Nephron (organoid): ENCODE data around the gene POLR2J.
"Not testable (repeated sequence)": the region's sequence is repeated elsewhere in the genome, so short reads cannot be mapped to it uniquely, and the experiment has no call there.

Source experiments
- H3K27ac Mint-ChIP-seq, 3 experiments: 2 replicates each; pipeline ENCODE4 v1.8.0; 2020; ENCODE audit warnings: mixed read lengths in 3 of 3, mild to moderate bottlenecking in 2 of 3, moderate library complexity in 1 of 3
- H3K27me3 Mint-ChIP-seq: 2 replicates; pipeline ENCODE4 v1.8.0; 2021; ENCODE audit warnings: low read depth, mild to moderate bottlenecking, moderate library complexity, mixed read lengths
- H3K36me3 Mint-ChIP-seq: 2 replicates; pipeline ENCODE4 v1.8.0; 2020; ENCODE audit warnings: low read depth, mixed read lengths
- H3K4me1 Mint-ChIP-seq: 2 replicates; pipeline ENCODE4 v1.8.0; 2020; ENCODE audit warnings: mixed read lengths
- H3K4me3 Mint-ChIP-seq, 3 experiments: 2 replicates each; pipeline ENCODE4 v1.8.0; 2020; ENCODE audit warnings: mild to moderate bottlenecking in 3 of 3, mixed read lengths in 3 of 3, moderate library complexity in 2 of 3
- H3K9me3 Mint-ChIP-seq: 2 replicates; pipeline ENCODE4 v1.8.0; 2020; ENCODE audit warnings: mixed read lengths

Gene POLR2J

DNA sequence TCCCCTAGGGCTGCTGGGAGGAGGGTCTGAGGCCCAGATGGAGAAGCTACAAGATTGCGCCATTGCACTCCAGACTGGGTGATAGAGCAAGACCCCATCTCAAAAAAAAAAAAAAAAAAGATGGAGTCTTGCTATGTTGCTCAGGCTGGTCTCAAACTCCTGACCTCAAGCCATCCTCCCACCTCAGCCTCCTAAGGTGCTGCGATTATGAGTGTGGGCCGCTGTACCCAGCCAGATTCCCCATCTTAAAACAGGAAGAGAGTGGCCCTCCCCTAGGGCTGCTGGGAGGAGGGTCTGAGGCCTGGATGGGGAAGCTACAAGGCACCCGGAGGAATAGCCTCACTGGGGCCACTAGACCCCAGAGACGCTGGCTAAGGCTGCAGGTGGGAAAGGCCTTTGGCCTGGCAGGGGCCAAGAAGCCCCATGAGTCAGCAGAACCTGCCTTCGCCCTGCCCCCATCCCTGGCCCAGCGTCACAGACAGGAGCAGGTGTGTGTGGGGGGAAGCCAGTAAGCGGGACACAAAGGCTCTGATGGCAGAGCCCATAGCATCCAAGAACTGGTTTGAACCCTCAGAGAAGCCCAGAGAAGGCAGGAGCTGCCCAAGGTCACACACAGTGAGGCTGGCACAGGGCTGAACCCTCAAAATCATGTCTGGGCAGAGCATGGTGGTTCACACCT, 28.8 kb upstream of the POLR2J start:
- not testable (repeated sequence) for H3K9me3 Mint-ChIP-seq, H3K27me3 Mint-ChIP-seq, H3K36me3 Mint-ChIP-seq, H3K27ac Mint-ChIP-seq, H3K4me3 Mint-ChIP-seq, H3K4me1 Mint-ChIP-seq

DNA sequence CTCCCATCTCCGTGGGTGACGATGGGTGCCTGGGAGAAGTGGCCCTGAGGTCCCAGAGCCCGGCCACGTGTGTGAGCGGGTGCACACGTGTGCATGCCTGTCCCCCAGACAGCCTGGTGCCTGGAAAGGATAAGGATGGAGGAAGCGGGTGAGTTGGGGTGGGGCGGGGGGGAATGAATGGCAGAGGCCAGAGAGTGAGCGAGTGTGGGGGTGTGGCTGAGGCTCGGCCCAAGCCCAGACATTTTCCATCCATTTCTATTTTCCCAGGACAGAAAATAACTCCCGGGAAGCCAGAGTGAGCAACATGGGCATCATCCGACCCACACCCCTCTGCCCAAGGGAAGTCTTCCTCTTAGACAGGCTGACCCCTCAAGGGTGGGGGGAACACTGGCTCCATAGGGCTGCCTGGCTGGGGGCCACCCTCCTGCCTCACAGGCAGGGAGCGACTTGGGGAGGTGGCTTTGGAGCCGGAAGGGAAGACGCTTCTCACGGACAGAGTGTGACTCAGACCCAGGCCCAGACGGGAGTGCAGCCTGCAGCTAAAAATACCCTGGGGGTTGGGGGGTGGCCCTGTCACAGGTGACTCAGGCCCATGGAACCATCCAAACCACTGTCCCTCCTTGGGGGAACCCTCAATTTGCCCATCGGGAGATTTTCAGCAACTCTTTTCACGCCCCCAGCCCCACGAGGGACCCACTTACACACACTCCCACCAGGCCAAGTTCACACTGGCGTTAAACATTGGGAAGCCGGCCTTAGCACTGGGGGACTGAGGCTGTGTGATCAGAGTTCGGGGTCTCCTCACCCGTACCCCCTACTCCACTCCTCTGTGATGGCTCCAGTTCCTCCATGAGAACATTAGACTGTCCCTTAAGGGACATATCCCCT, 26.8 kb upstream of the POLR2J start:
- not testable (repeated sequence) for H3K36me3 Mint-ChIP-seq, H3K9me3 Mint-ChIP-seq, H3K4me1 Mint-ChIP-seq, H3K27me3 Mint-ChIP-seq, H3K27ac Mint-ChIP-seq, H3K4me3 Mint-ChIP-seq

DNA sequence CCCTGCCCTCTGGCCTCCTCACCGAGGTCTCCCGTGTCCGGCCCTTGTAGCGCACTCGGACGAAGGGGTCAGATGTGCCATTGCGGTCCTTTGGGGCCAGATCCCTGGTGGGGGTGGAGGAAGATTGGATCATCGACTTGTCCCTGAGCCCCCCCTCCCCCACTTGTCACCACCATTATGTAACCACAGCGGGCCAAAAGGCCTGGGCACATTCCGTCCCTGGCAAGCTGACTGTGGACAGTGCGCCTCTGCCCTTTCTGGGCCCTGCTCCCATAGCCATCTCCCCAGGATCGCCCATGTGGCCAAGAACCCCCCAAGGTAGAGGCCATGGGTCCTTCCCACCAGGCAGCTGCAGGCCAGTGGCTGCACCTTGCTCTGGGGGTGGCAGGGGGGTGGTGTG, 24.4 kb upstream of the POLR2J start:
- not testable (repeated sequence) for H3K4me3 Mint-ChIP-seq, H3K9me3 Mint-ChIP-seq, H3K27me3 Mint-ChIP-seq, H3K36me3 Mint-ChIP-seq, H3K4me1 Mint-ChIP-seq, H3K27ac Mint-ChIP-seq

DNA sequence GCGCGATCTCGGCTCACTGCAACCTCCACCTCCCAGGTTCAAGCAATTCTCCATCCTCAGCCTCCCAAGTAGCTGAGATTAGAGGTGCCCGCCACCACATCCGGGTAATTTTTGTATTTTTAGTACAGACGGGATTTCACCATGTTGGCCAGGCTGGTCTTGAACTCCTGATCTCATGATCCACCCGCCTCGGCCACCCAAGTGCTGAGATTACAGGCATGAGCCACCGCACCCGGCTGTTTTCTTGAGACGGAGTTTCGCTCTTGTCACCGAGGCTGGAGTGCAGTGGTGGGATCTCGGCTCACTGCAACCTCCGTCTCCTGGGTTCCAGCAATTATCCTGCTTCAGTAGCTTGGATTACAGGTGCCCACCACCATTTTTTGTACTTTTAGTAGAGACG, 19.6 kb upstream of the POLR2J start:
- not testable (repeated sequence) for H3K36me3 Mint-ChIP-seq, H3K9me3 Mint-ChIP-seq, H3K27ac Mint-ChIP-seq, H3K4me3 Mint-ChIP-seq, H3K27me3 Mint-ChIP-seq, H3K4me1 Mint-ChIP-seq

GRCh38 chr7:102497308-102497707, 18.6 kb upstream of the POLR2J start:
- H3K36me3 Mint-ChIP-seq, H3K27me3 Mint-ChIP-seq, H3K9me3 Mint-ChIP-seq, H3K27ac Mint-ChIP-seq, H3K4me3 Mint-ChIP-seq, H3K4me1 Mint-ChIP-seq: not testable (repeated sequence)

DNA sequence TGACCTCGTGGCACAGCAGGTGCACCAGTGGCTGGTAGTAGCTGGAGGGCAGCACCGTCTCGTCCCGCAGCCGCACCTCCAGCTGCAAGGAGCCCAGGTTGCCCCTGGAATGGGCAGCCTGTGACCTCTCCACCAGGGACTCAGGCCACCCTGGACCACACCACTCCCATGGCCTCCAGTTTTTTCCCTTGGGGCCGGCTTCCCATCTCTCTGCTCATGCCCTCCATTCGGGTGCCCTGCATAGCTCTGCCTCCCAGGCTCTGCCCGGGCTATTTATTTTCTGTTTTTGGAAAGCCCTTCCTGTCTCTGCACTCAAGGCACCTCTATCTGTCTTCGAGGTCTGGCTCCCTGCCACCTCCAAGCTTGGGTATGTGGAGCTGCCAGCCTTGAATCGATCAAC, 18.1 kb upstream of the POLR2J start:
- H3K4me3 Mint-ChIP-seq, H3K27me3 Mint-ChIP-seq, H3K4me1 Mint-ChIP-seq, H3K9me3 Mint-ChIP-seq, H3K27ac Mint-ChIP-seq, H3K36me3 Mint-ChIP-seq: not testable (repeated sequence)

DNA sequence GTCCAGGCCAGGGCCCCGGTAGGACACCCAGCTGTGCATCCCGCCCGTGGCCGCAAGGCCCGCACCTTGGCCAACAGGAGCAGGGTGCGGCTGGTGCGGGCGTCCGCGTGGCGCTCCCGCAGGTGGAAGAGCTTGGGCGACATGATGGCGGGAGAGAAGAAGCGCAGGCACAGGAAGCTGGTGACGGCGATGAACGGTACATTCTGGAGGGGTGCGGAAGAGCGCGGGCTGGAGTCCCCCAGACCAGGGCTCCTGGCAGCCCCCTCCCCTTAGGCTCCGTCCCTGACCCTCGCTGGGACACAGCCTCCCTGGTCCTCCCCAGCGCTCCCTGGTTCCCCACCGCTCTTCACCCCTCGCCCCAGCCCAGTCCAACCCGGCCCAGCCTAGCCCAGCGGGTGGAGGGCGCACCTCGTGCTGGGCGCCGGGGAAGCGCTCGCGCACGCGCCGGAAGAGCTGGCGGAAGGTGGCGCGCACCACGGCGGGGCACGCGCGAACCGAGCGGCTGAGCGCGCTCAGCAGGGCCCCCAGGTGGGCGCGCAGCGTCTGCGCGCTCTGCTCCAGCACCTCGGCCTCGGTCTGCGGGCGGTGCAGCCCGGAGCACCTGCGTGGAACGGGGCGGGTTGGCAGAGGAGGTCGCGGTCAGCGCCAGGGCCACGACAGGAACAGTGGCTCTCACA, 15.9 kb upstream of the POLR2J start:
- not testable (repeated sequence) for H3K27ac Mint-ChIP-seq, H3K4me1 Mint-ChIP-seq, H3K9me3 Mint-ChIP-seq, H3K4me3 Mint-ChIP-seq, H3K27me3 Mint-ChIP-seq, H3K36me3 Mint-ChIP-seq

DNA sequence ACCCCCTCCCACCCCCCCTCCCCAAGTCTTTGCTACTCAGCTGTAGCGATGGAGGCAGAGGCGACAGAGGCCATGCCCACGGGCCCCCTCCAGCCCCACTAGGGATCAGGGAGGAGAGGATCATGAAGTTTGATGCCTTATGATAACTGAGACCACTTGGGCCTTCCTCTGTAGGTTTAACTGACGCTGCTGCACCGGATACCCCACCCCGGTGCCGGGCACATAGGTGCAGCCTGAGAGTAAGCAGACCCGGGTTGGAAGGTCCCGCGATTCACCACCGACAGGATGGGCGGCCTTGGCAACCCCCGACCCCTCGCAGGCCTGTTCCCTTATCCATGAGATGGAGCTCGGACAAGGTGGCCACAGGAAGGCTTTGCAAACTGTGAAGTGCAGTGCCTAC, 15.3 kb upstream of the POLR2J start:
- not testable (repeated sequence) for H3K27ac Mint-ChIP-seq, H3K9me3 Mint-ChIP-seq, H3K36me3 Mint-ChIP-seq, H3K4me1 Mint-ChIP-seq, H3K4me3 Mint-ChIP-seq, H3K27me3 Mint-ChIP-seq

DNA sequence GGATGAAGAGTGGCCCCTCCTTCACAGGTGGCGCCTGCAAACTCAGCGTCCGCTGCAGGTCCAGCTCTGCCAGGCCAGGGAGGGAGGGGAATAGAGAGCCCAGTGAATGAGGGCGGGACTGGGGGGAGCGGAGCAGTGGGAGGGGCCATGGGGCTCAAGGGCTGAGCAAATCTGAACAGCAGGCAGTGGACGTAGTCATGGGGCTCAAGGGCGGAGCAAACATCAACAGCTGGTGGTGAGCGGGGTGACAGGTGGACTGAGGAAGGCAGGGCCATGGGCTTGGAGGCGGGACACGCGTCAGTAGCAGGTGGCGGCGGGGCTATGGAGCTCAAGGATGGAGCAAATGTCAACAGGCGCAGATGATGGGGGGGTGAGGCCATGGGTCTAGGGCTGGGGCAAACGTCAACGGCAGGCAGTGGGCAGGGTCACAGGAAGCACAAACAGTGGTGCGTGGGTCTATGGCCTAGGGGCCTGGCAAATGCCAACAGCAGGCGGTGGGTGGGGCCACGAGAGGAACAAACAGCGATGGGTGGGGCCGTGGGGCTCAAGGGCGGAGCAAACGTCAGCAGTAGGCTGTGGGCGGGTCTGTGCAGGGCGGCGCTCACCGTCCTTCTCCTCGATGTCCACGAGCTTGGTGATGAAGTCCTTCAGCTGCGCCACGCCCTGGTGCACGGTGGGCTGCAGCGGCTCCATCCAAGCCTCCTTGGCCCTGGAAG, 14.7 kb upstream of the POLR2J start:
- not testable (repeated sequence) for H3K4me3 Mint-ChIP-seq, H3K27me3 Mint-ChIP-seq, H3K4me1 Mint-ChIP-seq, H3K27ac Mint-ChIP-seq, H3K9me3 Mint-ChIP-seq, H3K36me3 Mint-ChIP-seq

DNA sequence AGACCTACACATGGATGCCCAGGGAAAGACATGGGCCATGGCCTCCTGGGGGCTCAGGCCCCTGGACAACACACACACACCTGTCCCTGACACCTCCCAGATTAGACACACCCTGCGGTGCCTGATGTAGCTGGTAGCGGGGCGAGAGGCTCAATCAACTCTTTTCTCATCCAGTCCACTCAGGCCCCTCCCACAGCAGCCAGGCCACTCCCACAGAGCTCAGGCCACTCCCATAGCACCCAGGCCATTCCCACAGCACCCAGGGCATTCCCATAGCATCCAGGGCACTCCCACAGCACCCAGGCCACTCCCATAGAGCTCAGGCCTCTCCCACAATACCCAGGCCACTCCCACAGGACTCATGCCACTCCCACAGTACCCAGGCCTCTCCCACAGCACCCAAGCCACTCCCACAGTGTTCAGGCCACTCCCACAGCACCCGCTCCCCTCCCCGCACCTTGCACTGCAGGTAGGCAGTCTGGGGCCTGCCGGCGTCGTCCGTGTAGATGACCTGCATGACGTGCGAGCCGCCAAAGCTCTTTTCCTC, 11.9 kb upstream of the POLR2J start:
- not testable (repeated sequence) for H3K27me3 Mint-ChIP-seq, H3K4me3 Mint-ChIP-seq, H3K27ac Mint-ChIP-seq, H3K9me3 Mint-ChIP-seq, H3K36me3 Mint-ChIP-seq, H3K4me1 Mint-ChIP-seq

GRCh38 chr7:102484317-102484716, 5.6 kb upstream of the POLR2J start:
- not testable (repeated sequence) for H3K27me3 Mint-ChIP-seq, H3K4me3 Mint-ChIP-seq, H3K27ac Mint-ChIP-seq, H3K36me3 Mint-ChIP-seq, H3K9me3 Mint-ChIP-seq, H3K4me1 Mint-ChIP-seq

DNA sequence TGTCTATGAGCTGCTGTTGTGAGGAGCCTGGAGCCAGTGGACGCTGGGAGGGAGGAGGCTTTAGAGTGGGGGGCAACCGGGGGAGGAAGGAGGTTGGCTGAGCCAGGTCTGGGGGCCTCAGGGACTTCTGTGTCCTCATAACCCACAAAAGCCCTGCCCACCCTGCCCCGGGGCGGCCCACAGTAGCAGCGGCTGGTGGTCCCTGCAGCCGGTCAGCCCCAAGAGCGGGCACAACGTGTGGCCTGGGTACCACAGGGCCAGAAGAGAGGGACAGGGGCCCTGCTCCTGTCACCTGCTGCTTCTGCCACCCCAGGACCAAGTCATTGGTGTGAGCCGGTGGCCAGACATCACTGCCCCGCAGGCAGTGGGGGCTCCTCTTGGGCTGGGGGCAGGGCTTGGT, 3.2 kb upstream of the POLR2J start:
- H3K27ac Mint-ChIP-seq, H3K27me3 Mint-ChIP-seq, H3K36me3 Mint-ChIP-seq, H3K9me3 Mint-ChIP-seq, H3K4me1 Mint-ChIP-seq, H3K4me3 Mint-ChIP-seq: not testable (repeated sequence)
